Measurements from ENCODE around the gene SLC16A6.

DNA sequence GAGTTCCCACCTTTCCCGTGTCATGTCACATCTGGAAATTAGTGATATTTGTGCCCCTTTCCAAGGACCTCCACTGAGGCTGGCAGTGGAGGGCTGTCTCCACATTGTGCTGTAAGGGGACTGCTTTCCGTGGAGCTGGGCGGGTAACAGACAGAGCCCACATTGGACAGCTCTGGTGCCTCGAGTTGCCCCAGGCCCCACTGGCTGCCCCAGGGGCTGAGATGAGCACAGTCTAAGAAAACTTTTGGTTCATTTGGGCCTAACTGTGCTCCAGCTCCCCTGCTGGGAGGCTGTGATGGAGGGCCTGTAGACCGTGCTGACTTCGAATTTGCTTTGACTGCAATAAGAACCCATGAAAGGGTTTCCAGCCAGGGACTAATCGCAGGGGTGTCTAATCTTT lies 38.4 kb upstream of the SLC16A6 start:
- TF ChIP-seq, protein P1, sequence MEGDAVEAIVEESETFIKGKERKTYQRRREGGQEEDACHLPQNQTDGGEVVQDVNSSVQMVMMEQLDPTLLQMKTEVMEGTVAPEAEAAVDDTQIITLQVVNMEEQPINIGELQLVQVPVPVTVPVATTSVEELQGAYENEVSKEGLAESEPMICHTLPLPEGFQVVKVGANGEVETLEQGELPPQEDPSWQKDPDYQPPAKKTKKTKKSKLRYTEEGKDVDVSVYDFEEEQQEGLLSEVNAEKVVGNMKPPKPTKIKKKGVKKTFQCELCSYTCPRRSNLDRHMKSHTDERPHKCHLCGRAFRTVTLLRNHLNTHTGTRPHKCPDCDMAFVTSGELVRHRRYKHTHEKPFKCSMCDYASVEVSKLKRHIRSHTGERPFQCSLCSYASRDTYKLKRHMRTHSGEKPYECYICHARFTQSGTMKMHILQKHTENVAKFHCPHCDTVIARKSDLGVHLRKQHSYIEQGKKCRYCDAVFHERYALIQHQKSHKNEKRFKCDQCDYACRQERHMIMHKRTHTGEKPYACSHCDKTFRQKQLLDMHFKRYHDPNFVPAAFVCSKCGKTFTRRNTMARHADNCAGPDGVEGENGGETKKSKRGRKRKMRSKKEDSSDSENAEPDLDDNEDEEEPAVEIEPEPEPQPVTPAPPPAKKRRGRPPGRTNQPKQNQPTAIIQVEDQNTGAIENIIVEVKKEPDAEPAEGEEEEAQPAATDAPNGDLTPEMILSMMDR (IDR thresholded peaks at IDR 0.05) = no peak
- TF ChIP-seq POLR2A (IDR thresholded peaks at IDR 0.05) = no peak

Data from esophagus squamous epithelium (tissue), 4 donors.